ENCODE results near the gene KCNE4. TPM values are rescaled to one million over a fixed set of nuclear protein-coding genes. Genes with fewer than 3 reads are reported as not detected.

KCNE4 gene
- polyA plus RNA-seq, 1 donor: 16.9 TPM

- DNase-seq: no peak
Measured at GRCh38 chr2:223084873-223085272, 32.9 kb downstream of the KCNE4 start.

- no peak for DNase-seq
Measured at GRCh38 chr2:223086370-223086981, 34.5 kb downstream of the KCNE4 start.

GRCh38 chr2:223087466-223087865 lies 35.5 kb downstream of the KCNE4 start:
- no peak for DNase-seq

- DNase-seq: no peak
Measured at GRCh38 chr2:223088866-223089265, 36.9 kb downstream of the KCNE4 start.

GRCh38 chr2:223090039-223090438 lies 38.0 kb downstream of the KCNE4 start:
- no peak for DNase-seq

- no peak for DNase-seq
Measured at GRCh38 chr2:223090540-223091235, 38.7 kb downstream of the KCNE4 start.

- no peak for DNase-seq
Measured at GRCh38 chr2:223092667-223093066, 40.7 kb downstream of the KCNE4 start.

- no peak for DNase-seq
Measured at GRCh38 chr2:223093436-223094241, 41.6 kb downstream of the KCNE4 start.

- no peak for DNase-seq
Measured at GRCh38 chr2:223095207-223095606, 43.2 kb downstream of the KCNE4 start.

- DNase-seq: no peak
Measured at GRCh38 chr2:223096235-223096970, 44.4 kb downstream of the KCNE4 start.

GRCh38 chr2:223097888-223098383 lies 45.9 kb downstream of the KCNE4 start:
- DNase-seq: no peak

GRCh38 chr2:223099561-223099960 lies 47.6 kb downstream of the KCNE4 start:
- DNase-seq: no peak

GRCh38 chr2:223100061-223100511 lies 48.1 kb downstream of the KCNE4 start:
- DNase-seq: peak; percentile 61

GRCh38 chr2:223101340-223102039 lies 49.5 kb downstream of the KCNE4 start:
- no peak for DNase-seq

- DNase-seq: no peak
Measured at GRCh38 chr2:223102040-223102400, 50.0 kb downstream of the KCNE4 start.

GRCh38 chr2:223102450-223102849 lies 50.5 kb downstream of the KCNE4 start:
- no peak for DNase-seq

- no peak for DNase-seq
Measured at GRCh38 chr2:223104336-223105132, 52.5 kb downstream of the KCNE4 start.
